ENCODE results near the gene IFT57. TPM values are rescaled to one million over a fixed set of nuclear protein-coding genes. Genes with fewer than 3 reads are reported as not detected.

Gene IFT57
- total RNA-seq, 1 donor from 2014 or later: 27.5 TPM

DNA sequence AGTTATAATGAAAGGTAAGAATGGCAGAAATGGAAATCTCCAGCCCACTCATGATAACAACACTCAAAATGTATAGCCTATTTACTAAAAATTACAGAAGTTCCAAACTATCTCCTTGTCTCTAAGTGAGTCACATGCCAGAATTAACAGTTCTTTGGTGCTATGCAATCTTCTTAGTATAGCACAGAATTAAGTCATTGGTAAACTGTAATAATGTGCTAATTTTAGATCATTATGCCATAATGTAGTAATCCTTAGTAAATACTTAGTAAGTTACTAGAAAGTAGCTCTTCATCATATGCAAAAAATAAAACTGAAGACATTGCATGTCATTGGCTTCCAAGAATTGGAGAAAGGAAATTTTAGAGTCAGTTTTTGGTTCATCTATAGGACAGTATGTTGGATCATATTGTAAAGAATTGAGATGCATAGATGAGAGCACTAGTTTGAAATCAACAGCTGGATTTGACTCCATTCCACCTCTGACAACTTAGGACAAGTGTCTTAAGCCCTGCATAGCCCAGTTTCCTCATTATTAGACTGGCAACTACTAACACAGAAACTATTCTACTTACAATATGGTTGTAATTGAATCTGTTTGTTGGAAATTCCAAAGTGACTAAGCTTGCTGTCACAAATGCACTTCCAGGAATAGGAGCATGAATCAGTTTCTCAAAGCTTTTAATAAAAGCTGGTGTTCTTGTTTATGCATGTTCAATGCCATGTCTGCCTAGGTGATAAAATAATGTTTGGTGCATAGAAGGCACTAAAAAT, 91.3 kb downstream of the IFT57 start:
- Mint-ChIP-seq H3K9me3 (ENCODE audit: unreplicated experiment) (no peaks in the 10 kb centered on the region), H3K27ac (ENCODE audit: unreplicated experiment) (peak overlapping the region; percentile 13), H3K27me3 (ENCODE audit: low read depth, unreplicated experiment) (no peaks in the 10 kb centered on the region), H3K4me1 (ENCODE audit: low read depth, unreplicated experiment) (peaks cover 29% of the 10 kb centered on the region), H3K36me3 (ENCODE audit: low read depth, unreplicated experiment) (no peaks in the 10 kb centered on the region), H3K4me3 (ENCODE audit: unreplicated experiment) (no peak overlapping the region)
- Histone ChIP-seq H3K79me2 (ENCODE audit: insufficient read depth, low read length) (no peaks in the 10 kb centered on the region), H3K4me2 (ENCODE audit: low read length) (peak overlapping the region; percentile 71), H3K9ac (ENCODE audit: low read length) (peak overlapping the region; percentile 64), H3K27ac (ENCODE audit: low read depth, low read length) (peak overlapping the region; percentile 90), H4K20me1 (ENCODE audit: insufficient read depth, low read length) (no peaks in the 10 kb centered on the region), H3K4me3 (ENCODE audit: insufficient read depth, low read depth, low read length) (peak overlapping the region; percentile 18), H3K27me3 (ENCODE audit: insufficient read depth, low read length) (no peaks in the 10 kb centered on the region), H3K9me3 (ENCODE audit: insufficient read depth, low read depth, low read length) (no peaks in the 10 kb centered on the region), H2AFZ (ENCODE audit: low read depth, low read length) (no peak overlapping the region), H3K4me1 (ENCODE audit: insufficient read depth, low read length) (peaks cover 29% of the 10 kb centered on the region), H3K36me3 (ENCODE audit: insufficient read depth, low read length) (no peaks in the 10 kb centered on the region)
- TF ChIP-seq, protein P1, sequence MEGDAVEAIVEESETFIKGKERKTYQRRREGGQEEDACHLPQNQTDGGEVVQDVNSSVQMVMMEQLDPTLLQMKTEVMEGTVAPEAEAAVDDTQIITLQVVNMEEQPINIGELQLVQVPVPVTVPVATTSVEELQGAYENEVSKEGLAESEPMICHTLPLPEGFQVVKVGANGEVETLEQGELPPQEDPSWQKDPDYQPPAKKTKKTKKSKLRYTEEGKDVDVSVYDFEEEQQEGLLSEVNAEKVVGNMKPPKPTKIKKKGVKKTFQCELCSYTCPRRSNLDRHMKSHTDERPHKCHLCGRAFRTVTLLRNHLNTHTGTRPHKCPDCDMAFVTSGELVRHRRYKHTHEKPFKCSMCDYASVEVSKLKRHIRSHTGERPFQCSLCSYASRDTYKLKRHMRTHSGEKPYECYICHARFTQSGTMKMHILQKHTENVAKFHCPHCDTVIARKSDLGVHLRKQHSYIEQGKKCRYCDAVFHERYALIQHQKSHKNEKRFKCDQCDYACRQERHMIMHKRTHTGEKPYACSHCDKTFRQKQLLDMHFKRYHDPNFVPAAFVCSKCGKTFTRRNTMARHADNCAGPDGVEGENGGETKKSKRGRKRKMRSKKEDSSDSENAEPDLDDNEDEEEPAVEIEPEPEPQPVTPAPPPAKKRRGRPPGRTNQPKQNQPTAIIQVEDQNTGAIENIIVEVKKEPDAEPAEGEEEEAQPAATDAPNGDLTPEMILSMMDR (IDR thresholded peaks at IDR 0.05; ENCODE audit: insufficient read depth, low read depth, low read length): no peak
- no peak for TF ChIP-seq EZH2 (IDR thresholded peaks at IDR 0.05; ENCODE audit: insufficient read depth, low read length)
- DNase-seq (ENCODE audit: low read depth): peak; percentile 91
- FAIRE-seq: peak; percentile 84

- Histone ChIP-seq H3K4me2 (ENCODE audit: low read length) (peak overlapping the region; percentile 71), H3K4me1 (ENCODE audit: insufficient read depth, low read length) (peaks cover 29% of the 10 kb centered on the region), H3K27me3 (ENCODE audit: insufficient read depth, low read length) (no peaks in the 10 kb centered on the region), H3K9me3 (ENCODE audit: insufficient read depth, low read depth, low read length) (no peaks in the 10 kb centered on the region), H3K4me3 (ENCODE audit: insufficient read depth, low read depth, low read length) (no peak overlapping the region), H4K20me1 (ENCODE audit: insufficient read depth, low read length) (no peaks in the 10 kb centered on the region), H3K27ac (ENCODE audit: low read depth, low read length) (peak overlapping the region; percentile 90), H3K36me3 (ENCODE audit: insufficient read depth, low read length) (no peaks in the 10 kb centered on the region), H2AFZ (ENCODE audit: low read depth, low read length) (no peak overlapping the region), H3K79me2 (ENCODE audit: insufficient read depth, low read length) (no peaks in the 10 kb centered on the region), H3K9ac (ENCODE audit: low read length) (no peak overlapping the region)
- FAIRE-seq (no peak), DNase-seq (ENCODE audit: low read depth) (no peak)
- Mint-ChIP-seq H3K9me3 (ENCODE audit: unreplicated experiment) (no peaks in the 10 kb centered on the region), H3K4me1 (ENCODE audit: low read depth, unreplicated experiment) (peaks cover 29% of the 10 kb centered on the region), H3K27ac (ENCODE audit: unreplicated experiment) (no peak overlapping the region), H3K27me3 (ENCODE audit: low read depth, unreplicated experiment) (no peaks in the 10 kb centered on the region), H3K36me3 (ENCODE audit: low read depth, unreplicated experiment) (no peaks in the 10 kb centered on the region), H3K4me3 (ENCODE audit: unreplicated experiment) (no peak overlapping the region)
- TF ChIP-seq EZH2 (IDR thresholded peaks at IDR 0.05; ENCODE audit: insufficient read depth, low read length): no peak
- TF ChIP-seq, protein P1 (IDR thresholded peaks at IDR 0.05; ENCODE audit: insufficient read depth, low read depth, low read length): no peak
Observed at GRCh38 chr3:108130236-108130635, 92.0 kb downstream of the IFT57 start.
